Kidney (tissue), 14 donors: ENCODE data around the gene AATK. TPM values are rescaled to one million over a fixed set of nuclear protein-coding genes. Genes with fewer than 3 reads are reported as not detected.

Experiments used
- DNase-seq, 5 donors: peaks; one replicate each; pipeline ENCODE4 v3.0.0-alpha.2; 2013 to 2020
- FAIRE-seq: peaks from 2 replicates; lab custom pipeline; 2012; peaks lifted over from hg19 to GRCh38; lab: Jason Lieb, UNC
- H3K27ac ChIP-seq, 2 donors: one replicate each; pipeline ENCODE4 v1.7.0; 2013; ENCODE audit warnings: low read depth in 2 of 2, low read length in 2 of 2, inconsistent platforms in 1 of 2
- H3K27me3 ChIP-seq: one replicate; pipeline ENCODE4 v1.7.1; 2013; ENCODE audit warnings: low read length, inconsistent platforms; ENCODE audit not compliant: control insufficient read depth, insufficient read depth
- H3K36me3 ChIP-seq, 3 donors: one replicate each; pipeline versions ENCODE4 v1.7.0 to v1.7.1; 2013; ENCODE audit warnings: low read length in 3 of 3, control low read depth in 1 of 3, inconsistent platforms in 1 of 3; ENCODE audit not compliant: insufficient read depth in 3 of 3, control insufficient read depth in 2 of 3
- H3K4me1 ChIP-seq, 3 donors: one replicate each; pipeline versions ENCODE4 v1.7.0 to v1.7.1; 2013; ENCODE audit warnings: low read length in 3 of 3, inconsistent platforms in 1 of 3, low read depth in 1 of 3; ENCODE audit not compliant: control insufficient read depth in 2 of 3, insufficient read depth in 2 of 3
- H3K4me3 ChIP-seq, 3 donors: one replicate each; pipeline versions ENCODE4 v1.7.0 to v1.8.1; 2013; ENCODE audit warnings: low read length in 3 of 3, control low read depth in 1 of 3, inconsistent platforms in 1 of 3
- H3K9ac ChIP-seq, 3 donors: one replicate each; pipeline versions ENCODE4 v1.7.0 to v1.7.1; 2013; ENCODE audit warnings: low read length in 3 of 3, control low read depth in 1 of 3, inconsistent platforms in 1 of 3
- H3K9me3 ChIP-seq, 3 donors: one replicate each; pipeline versions ENCODE4 v1.7.0 to v1.7.1; 2013; ENCODE audit warnings: low read length in 3 of 3, control low read depth in 1 of 3, inconsistent platforms in 1 of 3; ENCODE audit not compliant: control insufficient read depth in 2 of 3, insufficient read depth in 1 of 3
- intact Hi-C: fragments of 100-400 bp; cut with DNase I; formaldehyde crosslinking; loops from one replicate; pipeline ENCODE4 v1.11.1; 2022
- polyA plus RNA-seq: library from polyadenylated mRNA; stranded (reverse); fragments of 350-450 nt; fragmentation: Illumina TruSeq; extraction: RNeasy Lipid Tissue Mini Kit (QIAGEN cat#74804); gene quantifications from one replicate; pipeline ENCODE4 v1.2.3, GENCODE V29; 2014; ENCODE audit warnings: low read depth, low replicate concordance; ENCODE audit not compliant: insufficient read depth
- total RNA-seq: library from RNA; stranded (reverse); fragmentation: NEBNext Ultra II Directional; extraction: Animal tissue kit (Norgen Biotek cat#: 25700); gene quantifications from one replicate; pipeline ENCODE4 v1.2.1, GENCODE V29; 2021
- TF ChIP-seq, protein P1 (sequence below): IDR thresholded peaks from 3 replicates; pipeline ENCODE4 v1.5.1; 2012; ENCODE audit warnings: mild to moderate bottlenecking, moderate library complexity, borderline replicate concordance; ENCODE audit not compliant: insufficient read depth; ENCODE audit errors: extremely low read depth
- donor health status: control.
- donor health status: control.
- donor health status: control.
- donor health status: control.
- donor health status: control.
- donor health status: DM: yes; HTN: yes; CAD: no.
- donor health status: Normal renal cell carcinoma (clear cell type).

Gene AATK
- total and polyA plus RNA-seq, 2 donors from 2014 or later = 0.65 to 4.2 TPM

DNA sequence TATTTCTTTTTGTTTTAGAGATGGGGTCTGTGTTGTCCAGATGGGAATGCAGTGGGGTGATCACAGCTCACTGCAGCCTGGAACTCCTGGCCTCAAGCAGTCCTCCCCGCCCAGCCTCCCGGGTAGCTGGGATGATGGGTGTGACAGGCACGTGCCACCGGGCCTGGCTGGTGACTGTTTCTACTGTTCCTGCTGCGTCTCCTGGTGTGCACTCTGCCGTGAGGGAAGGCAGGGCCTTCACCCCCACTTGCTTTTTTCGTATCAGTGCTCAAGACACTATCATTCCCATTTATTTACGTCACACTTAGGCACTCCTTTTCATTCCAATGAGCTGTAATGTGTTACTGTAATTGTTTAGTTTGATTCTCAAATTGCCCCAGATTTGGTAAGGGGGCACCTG, 26.0 kb downstream of the AATK start:
- Histone ChIP-seq H3K36me3 (peaks cover 0 to 3% (median 0%) of the 10 kb centered on the region in 3 donors), H3K4me1 (peaks cover 0 to 3% (median 0%) of the 10 kb centered on the region in 3 donors), H3K9ac (no peak overlapping the region), H3K4me3 (no peak overlapping the region), H3K9me3 (no peaks in the 10 kb centered on the region), H3K27me3 (no peaks in the 10 kb centered on the region), H3K27ac (no peak overlapping the region)
- FAIRE-seq (no peak), DNase-seq (no peak)
- intact Hi-C loops = no loop called here
- TF ChIP-seq, protein P1, sequence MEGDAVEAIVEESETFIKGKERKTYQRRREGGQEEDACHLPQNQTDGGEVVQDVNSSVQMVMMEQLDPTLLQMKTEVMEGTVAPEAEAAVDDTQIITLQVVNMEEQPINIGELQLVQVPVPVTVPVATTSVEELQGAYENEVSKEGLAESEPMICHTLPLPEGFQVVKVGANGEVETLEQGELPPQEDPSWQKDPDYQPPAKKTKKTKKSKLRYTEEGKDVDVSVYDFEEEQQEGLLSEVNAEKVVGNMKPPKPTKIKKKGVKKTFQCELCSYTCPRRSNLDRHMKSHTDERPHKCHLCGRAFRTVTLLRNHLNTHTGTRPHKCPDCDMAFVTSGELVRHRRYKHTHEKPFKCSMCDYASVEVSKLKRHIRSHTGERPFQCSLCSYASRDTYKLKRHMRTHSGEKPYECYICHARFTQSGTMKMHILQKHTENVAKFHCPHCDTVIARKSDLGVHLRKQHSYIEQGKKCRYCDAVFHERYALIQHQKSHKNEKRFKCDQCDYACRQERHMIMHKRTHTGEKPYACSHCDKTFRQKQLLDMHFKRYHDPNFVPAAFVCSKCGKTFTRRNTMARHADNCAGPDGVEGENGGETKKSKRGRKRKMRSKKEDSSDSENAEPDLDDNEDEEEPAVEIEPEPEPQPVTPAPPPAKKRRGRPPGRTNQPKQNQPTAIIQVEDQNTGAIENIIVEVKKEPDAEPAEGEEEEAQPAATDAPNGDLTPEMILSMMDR = no peak

DNA sequence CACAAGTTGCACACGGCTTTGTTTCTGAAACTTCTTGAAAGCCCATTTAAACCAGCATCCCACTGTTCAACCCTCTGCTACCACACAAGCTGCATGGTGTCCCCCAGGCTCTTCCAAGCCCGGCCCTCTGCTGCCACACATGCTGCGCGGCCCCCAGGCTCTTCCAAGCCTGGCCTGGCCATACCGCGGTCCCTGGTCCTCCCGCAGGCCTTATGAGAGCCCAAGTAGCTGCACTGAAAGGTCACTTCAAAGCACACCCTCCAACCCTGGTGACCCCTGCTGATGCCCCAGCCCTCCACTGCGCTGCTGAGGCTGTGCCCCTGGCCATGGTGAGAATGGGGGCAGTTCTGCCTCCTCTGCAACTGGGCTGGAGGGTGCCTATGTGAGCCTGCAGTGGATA, 26.6 kb downstream of the AATK start:
- intact Hi-C loops = no loop called here
- TF ChIP-seq, protein P1 = no peak
- Histone ChIP-seq H3K9ac (no peak overlapping the region), H3K36me3 (peaks cover 0 to 3% (median 0%) of the 10 kb centered on the region in 3 donors), H3K27ac (no peak overlapping the region), H3K4me1 (peaks cover 0 to 3% (median 0%) of the 10 kb centered on the region in 3 donors), H3K9me3 (no peaks in the 10 kb centered on the region), H3K27me3 (no peaks in the 10 kb centered on the region), H3K4me3 (no peak overlapping the region)
- FAIRE-seq = no peak
- no peak for DNase-seq

DNA sequence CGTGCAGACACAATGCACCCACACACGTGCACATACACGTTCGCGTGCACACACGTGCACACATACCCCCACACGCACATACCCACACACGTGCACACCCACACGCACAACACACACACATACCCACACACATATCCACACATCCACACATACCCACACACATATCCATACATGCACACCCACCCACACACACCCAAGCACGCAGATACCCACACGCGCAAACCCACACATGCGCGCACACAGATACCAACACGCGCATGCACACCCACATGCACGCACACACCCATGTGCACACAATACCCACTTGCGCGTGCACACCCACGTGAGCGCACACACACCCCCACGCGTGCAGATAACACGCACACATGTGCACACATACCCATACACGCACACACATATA, 27.5 kb downstream of the AATK start:
- TF ChIP-seq, protein P1 = no peak
- DNase-seq (no peak), FAIRE-seq (no peak)
- Histone ChIP-seq H3K9ac (no peak overlapping the region), H3K27me3 (no peaks in the 10 kb centered on the region), H3K27ac (no peak overlapping the region), H3K4me3 (no peak overlapping the region), H3K36me3 (peaks cover 0 to 3% (median 0%) of the 10 kb centered on the region in 3 donors), H3K9me3 (no peaks in the 10 kb centered on the region), H3K4me1 (peaks cover 0 to 3% (median 0%) of the 10 kb centered on the region in 3 donors)
- intact Hi-C loops = no loop called here

DNA sequence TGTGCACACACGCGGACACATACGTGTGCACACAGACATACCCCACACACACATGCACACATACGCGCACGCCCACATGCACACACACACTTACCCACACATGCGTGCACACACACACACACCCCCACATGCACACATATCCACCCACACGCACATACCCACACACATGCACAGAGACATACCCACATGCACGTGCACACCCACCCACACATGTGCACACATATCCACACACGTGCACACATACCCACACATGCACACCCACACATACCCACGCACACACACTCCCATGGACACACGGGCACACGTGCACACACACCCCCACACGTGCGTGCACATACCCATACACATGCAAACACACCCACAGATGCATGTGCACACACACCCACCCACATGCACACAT, 27.9 kb downstream of the AATK start:
- Histone ChIP-seq H3K4me1 (peaks cover 0 to 3% (median 0%) of the 10 kb centered on the region in 3 donors), H3K9me3 (no peaks in the 10 kb centered on the region), H3K27ac (no peak overlapping the region), H3K9ac (no peak overlapping the region), H3K36me3 (peaks cover 0 to 3% (median 0%) of the 10 kb centered on the region in 3 donors), H3K27me3 (no peaks in the 10 kb centered on the region), H3K4me3 (no peak overlapping the region)
- FAIRE-seq = no peak
- TF ChIP-seq, protein P1 = no peak
- no peak for DNase-seq
- intact Hi-C loops = no loop called here
